WTC11 (cell line): ENCODE results near the gene IRF4. TPM values are rescaled to one million over a fixed set of nuclear protein-coding genes. Genes with fewer than 3 reads are reported as not detected.

ENCODE experiments used
- ATAC-seq: fragments of 200-7000 bp; cut with Tn5 transposase; 2 replicates; pipeline ENCODE4 v1.10.0; 2021; ENCODE audit warnings: mild to moderate bottlenecking, moderate library complexity
- CTCF ChIA-PET: fragments of 300-600 bp; sonication (Branson Sonifier 250); formaldehyde crosslinking; loops from one replicate; lab custom pipeline; 2021; ENCODE audit warnings: antibody characterized with exemption; lab: Charles Lee
- POLR2A ChIA-PET: fragments of 350-600 bp; sonication (Branson Sonifier 250); formaldehyde crosslinking; loops from one replicate; lab custom pipeline; 2021; ENCODE audit warnings: antibody characterized with exemption; lab: Charles Lee
- DNase-seq: peaks from one replicate; pipeline ENCODE4 v3.0.0; 2021; ENCODE audit warnings: low spot score
- H3K27ac Mint-ChIP-seq: 2 replicates; pipeline ENCODE4 v1.8.0; 2021; ENCODE audit warnings: mixed read lengths
- H3K27me3 Mint-ChIP-seq: 2 replicates; pipeline ENCODE4 v1.8.0; 2021; ENCODE audit warnings: low read depth, mild to moderate bottlenecking, moderate library complexity, mixed read lengths
- H3K36me3 Mint-ChIP-seq: 2 replicates; pipeline ENCODE4 v1.8.0; 2021; ENCODE audit warnings: mixed read lengths
- H3K4me1 Mint-ChIP-seq: 2 replicates; pipeline ENCODE4 v1.8.0; 2022; ENCODE audit warnings: mixed read lengths
- H3K4me3 Mint-ChIP-seq: 2 replicates; pipeline ENCODE4 v1.8.0; 2021; ENCODE audit warnings: mild to moderate bottlenecking, moderate library complexity, mixed read lengths
- H3K9me3 Mint-ChIP-seq: 2 replicates; pipeline ENCODE4 v1.8.0; 2021; ENCODE audit warnings: mixed read lengths
- CREB1 ChIP-seq: sonication (generic); formaldehyde crosslinking; IDR thresholded peaks from 2 replicates; pipeline ENCODE4 v1.8.0; 2023; ENCODE audit warnings: mild to moderate bottlenecking, missing genetic modification reagents
- ELF4 ChIP-seq: sonication (generic); formaldehyde crosslinking; IDR thresholded peaks from 2 replicates; pipeline ENCODE4 v1.8.1; 2022; ENCODE audit warnings: low read depth, mild to moderate bottlenecking, moderate library complexity, missing genetic modification reagents
- EMX1 ChIP-seq: fragments of 250-450 bp; sonication (Bioruptor Pico); IDR thresholded peaks from 2 replicates; pipeline ENCODE4 v1.8.0; 2021; ENCODE audit warnings: mild to moderate bottlenecking
- FOXP4 ChIP-seq: sonication (generic); formaldehyde crosslinking; IDR thresholded peaks from 2 replicates; pipeline ENCODE4 v1.8.0; 2022; ENCODE audit warnings: mild to moderate bottlenecking, missing genetic modification reagents
- GTF2I ChIP-seq: fragments of 250-450 bp; sonication (Bioruptor Pico); conservative IDR thresholded peaks from 2 replicates; pipeline ENCODE4 v1.4.0; 2021; ENCODE audit warnings: mild to moderate bottlenecking
- HMGXB4 ChIP-seq: sonication (generic); formaldehyde crosslinking; IDR thresholded peaks from 2 replicates; pipeline ENCODE4 v1.8.1; 2023; ENCODE audit warnings: mild to moderate bottlenecking, moderate library complexity, missing genetic modification reagents
- IRF2 ChIP-seq: sonication (generic); formaldehyde crosslinking; IDR thresholded peaks from 2 replicates; pipeline ENCODE4 v1.8.0; 2022; ENCODE audit warnings: low read depth, missing genetic modification reagents, borderline replicate concordance
- JAZF1 ChIP-seq: fragments of 250-450 bp; sonication (Bioruptor Pico); IDR thresholded peaks from 2 replicates; pipeline ENCODE4 v1.9.0; 2021; ENCODE audit warnings: moderate library complexity, mild to moderate bottlenecking, inconsistent platforms
- MXD4 ChIP-seq: fragments of 250-450 bp; sonication (Bioruptor Pico); IDR thresholded peaks from 2 replicates; pipeline ENCODE4 v1.8.0; 2021; ENCODE audit warnings: mild to moderate bottlenecking, moderate library complexity, borderline replicate concordance
- NFATC4 ChIP-seq: fragments of 250-450 bp; sonication (Bioruptor Pico); IDR thresholded peaks from 2 replicates; pipeline ENCODE4 v1.9.0; 2021; ENCODE audit warnings: mild to moderate bottlenecking
- PRDM15 ChIP-seq: sonication (generic); formaldehyde crosslinking; IDR thresholded peaks from 2 replicates; pipeline ENCODE4 v1.8.0; 2022; ENCODE audit warnings: missing genetic modification reagents
- RORB ChIP-seq: fragments of 250-450 bp; sonication (Bioruptor Pico); IDR thresholded peaks from 2 replicates; pipeline ENCODE4 v1.9.0; 2021; ENCODE audit warnings: mild to moderate bottlenecking
- STAT6 ChIP-seq: sonication (generic); formaldehyde crosslinking; conservative IDR thresholded peaks from 2 replicates; pipeline ENCODE4 v1.8.1; 2023; ENCODE audit warnings: mild to moderate bottlenecking, low read depth, missing genetic modification reagents, moderate library complexity
- ZNF121 ChIP-seq: sonication (generic); formaldehyde crosslinking; IDR thresholded peaks from 2 replicates; pipeline ENCODE4 v1.8.0; 2023; ENCODE audit warnings: missing genetic modification reagents
- ZNF263 ChIP-seq: sonication (generic); formaldehyde crosslinking; IDR thresholded peaks from 2 replicates; pipeline ENCODE4 v1.8.1; 2022; ENCODE audit warnings: low read depth, mild to moderate bottlenecking, moderate library complexity, missing genetic modification reagents
- ZNF416 ChIP-seq: fragments of 250-450 bp; sonication (Bioruptor Pico); IDR thresholded peaks from 2 replicates; pipeline ENCODE4 v1.9.0; 2021; ENCODE audit warnings: mild to moderate bottlenecking, inconsistent platforms
- total RNA-seq: library from RNA; stranded (reverse); gene quantifications from 3 replicates; pipeline ENCODE4 v1.2.3, GENCODE V29; 2021
- TF ChIP-seq, protein P1 (sequence below): fragments of 250-450 bp; sonication (Bioruptor Pico); IDR thresholded peaks from 2 replicates; pipeline ENCODE4 v1.9.0; 2021; ENCODE audit warnings: mild to moderate bottlenecking, borderline replicate concordance
- TF ChIP-seq, protein P2 (sequence below): sonication (generic); formaldehyde crosslinking; IDR thresholded peaks from 2 replicates; pipeline ENCODE4 v1.8.0; 2022; ENCODE audit warnings: mild to moderate bottlenecking, missing genetic modification reagents

Gene IRF4
- total RNA-seq, 1 experiment from 2014 or later, result 1.6 TPM

- CTCF ChIA-PET, result interaction anchor here (0.9 to 1.6 kb wide), 2 partner anchors 44 to 264 kb away, joined by 3 to 6 read pairs; no protein-coding TSS in a partner anchor
- H3K9me3 Mint-ChIP-seq, result peaks cover 28% of the 10 kb centered on the region
- no peak for DNase-seq
Measured at GRCh38 chr6:452301-453067, 60.9 kb downstream of the IRF4 start.

DNA sequence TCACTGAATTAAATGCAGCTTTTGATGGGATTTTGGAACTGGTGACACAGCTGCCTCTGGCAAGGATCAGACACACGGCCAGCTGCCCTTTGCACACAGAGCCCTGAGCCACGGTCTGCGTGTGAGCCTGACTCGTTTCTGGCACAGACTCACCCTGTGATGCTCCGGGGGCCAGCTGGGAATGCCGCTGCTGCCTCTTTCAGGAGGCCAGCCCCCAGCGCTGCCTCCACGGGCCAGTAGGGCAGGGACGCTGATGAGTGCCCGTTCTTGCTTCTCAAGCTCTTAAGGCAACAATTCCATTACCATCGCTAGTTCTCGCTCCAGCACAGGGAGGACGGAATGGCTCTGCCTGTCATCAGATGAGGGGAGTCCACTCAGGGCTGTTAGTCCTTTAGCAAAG is 61.6 kb downstream of the IRF4 start:
- H3K27ac Mint-ChIP-seq, result no peak overlapping the region
- ChIA-PET CTCF (interaction anchor here (0.9 to 1.6 kb wide), 3 partner anchors 44 to 264 kb away, joined by 3 to 6 read pairs (median 3); no protein-coding TSS in a partner anchor), POLR2A (no interaction called here)
- no peak overlapping the region for H3K4me3 Mint-ChIP-seq
- peaks cover 28% of the 10 kb centered on the region for H3K36me3 Mint-ChIP-seq
- ATAC-seq (no peak), DNase-seq (no peak)
- peaks cover 3% of the 10 kb centered on the region; the same call in 1 of the 2 replicates for H3K27me3 Mint-ChIP-seq
- peaks cover 32% of the 10 kb centered on the region for H3K9me3 Mint-ChIP-seq
- TF ChIP-seq PRDM15 (CRISPR knock-in tag) (no peak), FOXP4 (CRISPR knock-in tag) (no peak), HMGXB4 (CRISPR knock-in tag) (no peak), ZNF121 (CRISPR knock-in tag) (no peak), MXD4 (no peak), IRF2 (CRISPR knock-in tag) (no peak), NFATC4 (CRISPR knock-in tag) (no peak)
- H3K4me1 Mint-ChIP-seq, result peaks cover 20% of the 10 kb centered on the region

More at GRCh38 chr6:452301-453067, 60.9 kb downstream of the IRF4 start:
- Mint-ChIP-seq H3K4me3 (no peak overlapping the region), H3K27ac (no peak overlapping the region), H3K36me3 (peaks cover 27% of the 10 kb centered on the region), H3K27me3 (peaks cover 3% of the 10 kb centered on the region; the same call in 1 of the 2 replicates), H3K4me1 (peaks cover 20% of the 10 kb centered on the region)
- POLR2A ChIA-PET, result no interaction called here
- TF ChIP-seq ZNF416 (CRISPR knock-in tag) (no peak), ELF4 (no peak), ZNF263 (CRISPR knock-in tag) (no peak), EMX1 (CRISPR knock-in tag) (no peak), STAT6 (CRISPR knock-in tag) (no peak), CREB1 (CRISPR knock-in tag) (no peak), RORB (CRISPR knock-in tag) (no peak), ZNF121 (CRISPR knock-in tag) (no peak), JAZF1 (CRISPR knock-in tag) (no peak), GTF2I (no peak)
- TF ChIP-seq, protein P1, sequence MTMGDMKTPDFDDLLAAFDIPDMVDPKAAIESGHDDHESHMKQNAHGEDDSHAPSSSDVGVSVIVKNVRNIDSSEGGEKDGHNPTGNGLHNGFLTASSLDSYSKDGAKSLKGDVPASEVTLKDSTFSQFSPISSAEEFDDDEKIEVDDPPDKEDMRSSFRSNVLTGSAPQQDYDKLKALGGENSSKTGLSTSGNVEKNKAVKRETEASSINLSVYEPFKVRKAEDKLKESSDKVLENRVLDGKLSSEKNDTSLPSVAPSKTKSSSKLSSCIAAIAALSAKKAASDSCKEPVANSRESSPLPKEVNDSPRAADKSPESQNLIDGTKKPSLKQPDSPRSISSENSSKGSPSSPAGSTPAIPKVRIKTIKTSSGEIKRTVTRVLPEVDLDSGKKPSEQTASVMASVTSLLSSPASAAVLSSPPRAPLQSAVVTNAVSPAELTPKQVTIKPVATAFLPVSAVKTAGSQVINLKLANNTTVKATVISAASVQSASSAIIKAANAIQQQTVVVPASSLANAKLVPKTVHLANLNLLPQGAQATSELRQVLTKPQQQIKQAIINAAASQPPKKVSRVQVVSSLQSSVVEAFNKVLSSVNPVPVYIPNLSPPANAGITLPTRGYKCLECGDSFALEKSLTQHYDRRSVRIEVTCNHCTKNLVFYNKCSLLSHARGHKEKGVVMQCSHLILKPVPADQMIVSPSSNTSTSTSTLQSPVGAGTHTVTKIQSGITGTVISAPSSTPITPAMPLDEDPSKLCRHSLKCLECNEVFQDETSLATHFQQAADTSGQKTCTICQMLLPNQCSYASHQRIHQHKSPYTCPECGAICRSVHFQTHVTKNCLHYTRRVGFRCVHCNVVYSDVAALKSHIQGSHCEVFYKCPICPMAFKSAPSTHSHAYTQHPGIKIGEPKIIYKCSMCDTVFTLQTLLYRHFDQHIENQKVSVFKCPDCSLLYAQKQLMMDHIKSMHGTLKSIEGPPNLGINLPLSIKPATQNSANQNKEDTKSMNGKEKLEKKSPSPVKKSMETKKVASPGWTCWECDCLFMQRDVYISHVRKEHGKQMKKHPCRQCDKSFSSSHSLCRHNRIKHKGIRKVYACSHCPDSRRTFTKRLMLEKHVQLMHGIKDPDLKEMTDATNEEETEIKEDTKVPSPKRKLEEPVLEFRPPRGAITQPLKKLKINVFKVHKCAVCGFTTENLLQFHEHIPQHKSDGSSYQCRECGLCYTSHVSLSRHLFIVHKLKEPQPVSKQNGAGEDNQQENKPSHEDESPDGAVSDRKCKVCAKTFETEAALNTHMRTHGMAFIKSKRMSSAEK, result no peak
- TF ChIP-seq, protein P2, sequence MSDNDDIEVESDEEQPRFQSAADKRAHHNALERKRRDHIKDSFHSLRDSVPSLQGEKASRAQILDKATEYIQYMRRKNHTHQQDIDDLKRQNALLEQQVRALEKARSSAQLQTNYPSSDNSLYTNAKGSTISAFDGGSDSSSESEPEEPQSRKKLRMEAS (CRISPR knock-in tag), result no peak
- no peak for ATAC-seq
